HG03439 (cell line): Measurements from ENCODE around the gene ATP6V0E2.
A peak's percentile ranks its signal among the peaks of the same experiment; 100 is the strongest.

Source experiments
- ATAC-seq: cut with Tn5 transposase; IDR thresholded peaks from one replicate; pipeline ENCODE4 v1.9.1; 2021; ENCODE audit warnings: mild to moderate bottlenecking, moderate library complexity; ENCODE audit not compliant: unreplicated experiment

Gene ATP6V0E2

GRCh38 chr7:149838224-149838991 lies 35.4 kb upstream of the ATP6V0E2 start, which contains the start of gene ZNF862:
Gene ZNF862, plus strand, starts transcription at chr7:149838375. Its CDS starts 237 bp downstream, at chr7:149838612.
- peak; percentile 99 for ATAC-seq

GRCh38 chr7:149838992-149839408 lies 34.8 kb upstream of the ATP6V0E2 start:
- no peak for ATAC-seq

GRCh38 chr7:149839933-149840332 lies 33.8 kb upstream of the ATP6V0E2 start:
- ATAC-seq, result no peak

GRCh38 chr7:149843566-149843965 lies 30.2 kb upstream of the ATP6V0E2 start:
- no peak for ATAC-seq

- ATAC-seq, result no peak
These were observed 29.3 kb upstream of the ATP6V0E2 start for GRCh38 chr7:149844445-149844844.

GRCh38 chr7:149845257-149845980 lies 28.4 kb upstream of the ATP6V0E2 start:
- no peak for ATAC-seq

- no peak for ATAC-seq
These were observed 27.7 kb upstream of the ATP6V0E2 start for GRCh38 chr7:149846021-149846420.

GRCh38 chr7:149846436-149847046 lies 27.2 kb upstream of the ATP6V0E2 start:
- ATAC-seq, result no peak

- no peak for ATAC-seq
These were observed 24.6 kb upstream of the ATP6V0E2 start for GRCh38 chr7:149849174-149849573.

GRCh38 chr7:149850007-149850594 lies 23.7 kb upstream of the ATP6V0E2 start:
- no peak for ATAC-seq

- no peak for ATAC-seq
These were observed 23.1 kb upstream of the ATP6V0E2 start for GRCh38 chr7:149850716-149851115.

- ATAC-seq, result no peak
These were observed 22.3 kb upstream of the ATP6V0E2 start for GRCh38 chr7:149851449-149851848.

GRCh38 chr7:149853157-149853556 lies 20.6 kb upstream of the ATP6V0E2 start:
- ATAC-seq, result no peak

GRCh38 chr7:149854611-149855360 lies 19.0 kb upstream of the ATP6V0E2 start:
- ATAC-seq, result no peak

- ATAC-seq, result no peak
These were observed 18.1 kb upstream of the ATP6V0E2 start for GRCh38 chr7:149855361-149856305.

- no peak for ATAC-seq
These were observed 17.2 kb upstream of the ATP6V0E2 start for GRCh38 chr7:149856583-149856982.

GRCh38 chr7:149859369-149859768 lies 14.4 kb upstream of the ATP6V0E2 start:
- ATAC-seq, result no peak

GRCh38 chr7:149859876-149860275 lies 13.9 kb upstream of the ATP6V0E2 start:
- ATAC-seq, result no peak
